Spleen (tissue), 11 donors: ENCODE data around the gene BTBD18. TPM values are rescaled to one million over a fixed set of nuclear protein-coding genes. Genes with fewer than 3 reads are reported as not detected.

ENCODE experiments used
- DNase-seq: peaks from one replicate; pipeline ENCODE4 v3.0.0-alpha.2; 2020
- H3K27ac ChIP-seq, 8 donors: fragments of 200-600 bp; sonication (generic) in 7 of 8; 1 replicate in 4 of 8; 2 replicates in 4 of 8; pipeline versions ENCODE4 v1.5.0 to v1.8.0; 2016 to 2021; ENCODE audit warnings: inconsistent platforms in 4 of 8, mild to moderate bottlenecking in 4 of 8, moderate library complexity in 1 of 8
- H3K27me3 ChIP-seq, 7 donors: fragments of 200-600 bp; sonication (generic) in 6 of 7; replicated peaks in 1 of 7; 1 replicate in 4 of 7; 2 replicates in 3 of 7; pipeline versions ENCODE4 v1.5.0 to v1.8.0; 2016 to 2021; ENCODE audit warnings: inconsistent platforms in 3 of 7, mild to moderate bottlenecking in 1 of 7
- H3K36me3 ChIP-seq, 6 donors: fragments of 200-600 bp; sonication (generic) in 5 of 6; 1 replicate in 4 of 6; 2 replicates in 2 of 6; pipeline versions ENCODE4 v1.5.0 to v1.8.0; 2016 to 2021; ENCODE audit warnings: inconsistent platforms in 2 of 6
- H3K4me1 ChIP-seq, 6 donors: fragments of 200-600 bp; sonication (generic) in 5 of 6; 1 replicate in 3 of 6; 2 replicates in 3 of 6; pipeline versions ENCODE4 v1.5.0 to v1.8.0; 2016 to 2021; ENCODE audit warnings: inconsistent platforms in 3 of 6
- H3K4me3 ChIP-seq, 8 donors: fragments of 200-600 bp; sonication (generic) in 7 of 8; 1 replicate in 4 of 8; 2 replicates in 4 of 8; pipeline versions ENCODE4 v1.5.0 to v1.8.0; 2016 to 2021; ENCODE audit warnings: inconsistent platforms in 4 of 8, mild to moderate bottlenecking in 4 of 8, moderate library complexity in 2 of 8
- H3K9me3 ChIP-seq, 8 donors: fragments of 200-600 bp; sonication (generic) in 7 of 8; 1 replicate in 4 of 8; 2 replicates in 4 of 8; pipeline versions ENCODE4 v1.5.0 to v1.8.0; 2016 to 2021; ENCODE audit warnings: inconsistent platforms in 4 of 8
- CTCF ChIP-seq, 11 experiments: fragments of 200-600 bp in 7 of 11; fragments of 450-650 bp in 4 of 11; sonication (generic) in 4 of 11; IDR thresholded peaks in 8 of 11; conservative IDR thresholded peaks in 3 of 11; 1 replicate in 7 of 11; 2 replicates in 4 of 11; pipeline versions ENCODE4 v1.4.0 to v1.8.0; 2016 to 2021; ENCODE audit warnings: antibody characterized with exemption in 11 of 11, inconsistent platforms in 4 of 11, mild to moderate bottlenecking in 1 of 11
- POLR2A ChIP-seq, 3 donors: fragments of 450-650 bp; IDR thresholded peaks; one replicate each; pipeline ENCODE4 v1.5.1; 2017; ENCODE audit warnings: antibody characterized with exemption in 3 of 3, mild to moderate bottlenecking in 1 of 3
- POLR2AphosphoS5 ChIP-seq, 3 donors: sonication (generic); formaldehyde crosslinking; IDR thresholded peaks; one replicate each; pipeline ENCODE4 v1.5.1; 2017; ENCODE audit warnings: antibody characterized with exemption in 3 of 3
- WGBS, 5 donors: extraction: QIAGEN DNeasy Blood & Tissue Kit in 3 of 5; methylation state at CpG; one replicate each; pipeline versions ENCODE4 v1.1.5 to v1.1.7; 2013 to 2018; 5-methylcytosine and 5-hydroxymethylcytosine counted together
- intact Hi-C: fragments of 100-400 bp; cut with DNase I; formaldehyde crosslinking; loops from one replicate; pipeline ENCODE4 v1.15.0; 2023; ENCODE audit warnings: low total_unique reads
- polyA plus RNA-seq, 3 donors: library from polyadenylated mRNA; stranded (reverse); fragments of 200-250 nt; gene quantifications; one replicate each; pipeline ENCODE4 v1.2.1, GENCODE V29; 2013
- total RNA-seq, 7 donors: library from RNA; depleted of rRNA in 3 of 7; stranded (reverse); fragments of >200 nt in 3 of 7; fragmentation: NEBNext Ultra II Directional in 4 of 7; extraction: Animal tissue kit (Norgen Biotek cat#: 25700) in 4 of 7; gene quantifications; one replicate each; pipeline versions ENCODE4 v1.1.0 to v1.2.1, GENCODE V29; 2016 to 2021
- donor health status: healthy with polysubstance abuse.
- donor health status: DM: no; HTN: no; CAD: no; lungs with moderate emphysema.
- donor health status: DM: no; HTN: no; CAD: no.
- donor health status: Bipolar disorder and iron deficiency.
- donor health status: healthy.
- donor health status: DM: no; HTN: no; CAD: no.
- donor health status: DM: yes; HTN: yes; CAD: no.

The BTBD18 gene
- total and polyA plus RNA-seq, 10 donors = not detected

GRCh38 chr11:57792060-57792541, 40.5 kb upstream of the BTBD18 start:
- intact Hi-C loops = loop anchor here (10.0 kb wide), 1 partner anchor 127 kb away; the partner anchor contains the start of gene ZDHHC5
- peak in 1 of 3 donors; percentile 14 for TF ChIP-seq POLR2A (IDR thresholded peaks at IDR 0.05)
- peak in 2 of 3 donors; percentile 22 to 87 for TF ChIP-seq POLR2AphosphoS5 (IDR thresholded peaks at IDR 0.05)
- TF ChIP-seq CTCF (IDR thresholded peaks at IDR 0.05 in 8 of 11, conservative IDR thresholded peaks at IDR 0.05 in 3 of 11) = no peak
- Histone ChIP-seq H3K4me3 (peak overlapping the region in 4 of 8 donors; percentile 23 to 59 (median 27)), H3K27me3 (no peaks in the 10 kb centered on the region), H3K4me1 (peaks cover 43 to 95% (median 80%) of the 10 kb centered on the region in 6 donors), H3K9me3 (no peaks in the 10 kb centered on the region), H3K36me3 (peaks cover 0 to 43% (median 16%) of the 10 kb centered on the region in 6 donors), H3K27ac (peak overlapping the region; percentile 82 to 93 (median 90))
- peak; percentile 96 for DNase-seq
- 15 to 32% (median 22%) methylated on average over 7 of the region's 7 CpGs for WGBS, 5 donors

GRCh38 chr11:57791321-57792059, 39.9 kb upstream of the BTBD18 start:
- no peaks in the 10 kb centered on the region for H3K27me3 ChIP-seq
- H3K36me3 ChIP-seq = peaks cover 0 to 37% (median 11%) of the 10 kb centered on the region in 6 donors
- no peaks in the 10 kb centered on the region for H3K9me3 ChIP-seq
- TF ChIP-seq POLR2AphosphoS5 (IDR thresholded peaks at IDR 0.05) = peak in 2 of 3 donors; percentile 28 to 40
- no peak for TF ChIP-seq CTCF (IDR thresholded peaks at IDR 0.05 in 8 of 11, conservative IDR thresholded peaks at IDR 0.05 in 3 of 11)
- 84 to 87% (median 85%) methylated on average over 22 of the region's 22 CpGs for WGBS, 5 donors
- DNase-seq = peak; percentile 82
- intact Hi-C loops = loop anchor here (10.0 kb wide), 1 partner anchor 127 kb away; the partner anchor contains the start of gene ZDHHC5
- peak overlapping the region; percentile 82 to 93 (median 90) for H3K27ac ChIP-seq
- peaks cover 49 to 99% (median 83%) of the 10 kb centered on the region in 6 donors for H3K4me1 ChIP-seq
- peak overlapping the region in 2 of 8 donors; percentile 30 to 59 for H3K4me3 ChIP-seq

GRCh38 chr11:57788703-57789088, 37.1 kb upstream of the BTBD18 start:
- no peak for TF ChIP-seq CTCF (IDR thresholded peaks at IDR 0.05 in 8 of 11, conservative IDR thresholded peaks at IDR 0.05 in 3 of 11)
- TF ChIP-seq POLR2AphosphoS5 (IDR thresholded peaks at IDR 0.05) = no peak
- no peak for TF ChIP-seq POLR2A (IDR thresholded peaks at IDR 0.05)
- Histone ChIP-seq H3K27ac (peak overlapping the region in 4 of 8 donors; percentile 34 to 79 (median 68)), H3K9me3 (no peaks in the 10 kb centered on the region), H3K27me3 (no peaks in the 10 kb centered on the region), H3K36me3 (peaks cover 0 to 10% (median 0%) of the 10 kb centered on the region in 6 donors), H3K4me1 (peaks cover 53 to 100% (median 83%) of the 10 kb centered on the region in 6 donors), H3K4me3 (no peak overlapping the region)
- intact Hi-C loops = no loop called here
- DNase-seq = no peak
